Left cardiac atrium (tissue), 4 donors: ENCODE data around the gene NPC1. TPM values are rescaled to one million over a fixed set of nuclear protein-coding genes. Genes with fewer than 3 reads are reported as not detected.
A peak's percentile ranks its signal among the peaks of the same experiment; 100 is the strongest.
"Not testable (repeated sequence)": the region's sequence is repeated elsewhere in the genome, so short reads cannot be mapped to it uniquely, and the experiment has no call there.

ENCODE experiments used
- ATAC-seq, 2 donors: fragments of 200-7000 bp; cut with Tn5 transposase; one replicate each; pipeline ENCODE4 v1.9.1; 2020; ENCODE audit warnings: mild to moderate bottlenecking in 2 of 2, moderate library complexity in 2 of 2
- DNase-seq: peaks from one replicate; pipeline ENCODE4 v3.0.0-alpha.2; 2020
- intact Hi-C, 2 donors: fragments of 100-400 bp; cut with DNase I; formaldehyde crosslinking; loops; one replicate each; pipeline versions ENCODE4 v1.14.1 to v1.15.1; 2022 to 2023
- total RNA-seq, 2 donors: library from RNA; stranded (reverse); fragmentation: NEBNext Ultra II Directional; extraction: Animal tissue kit (Norgen Biotek cat#: 25700); gene quantifications; one replicate each; pipeline ENCODE4 v1.2.1, GENCODE V29; 2021
- donor health status: DM: no; HTN: yes; CAD: no.
- donor health status: DM: no; HTN: yes; CAD: no; lungs with severe emphysema.
- donor health status: DM: yes; HTN: yes; CAD: no.
- donor health status: Dilated cardiomyopathy.

Gene NPC1
- total RNA-seq, 2 donors from 2014 or later: 17.1 to 29.7 TPM

- ATAC-seq (no peak), DNase-seq (no peak)
- intact Hi-C loops: no loop called here
Measured at GRCh38 chr18:23538001-23538400, 48.3 kb downstream of the NPC1 start.

GRCh38 chr18:23537274-23537673 lies 49.0 kb downstream of the NPC1 start:
- ATAC-seq (no peak), DNase-seq (no peak)
- intact Hi-C loops: no loop called here

GRCh38 chr18:23536204-23536603 lies 50.1 kb downstream of the NPC1 start:
- no peak for DNase-seq
- intact Hi-C loops: no loop called here
- ATAC-seq: no peak

GRCh38 chr18:23534276-23534675 lies 52.0 kb downstream of the NPC1 start:
- no peak for DNase-seq
- no peak for ATAC-seq
- intact Hi-C loops: no loop called here

- DNase-seq (no peak), ATAC-seq (peak; percentile 56 to 67)
- intact Hi-C loops: no loop called here
Measured at GRCh38 chr18:23532848-23533247, 53.5 kb downstream of the NPC1 start.

- peak; percentile 41 to 81 for ATAC-seq
- intact Hi-C loops: no loop called here
- no peak for DNase-seq
Measured at GRCh38 chr18:23531912-23532311, 54.4 kb downstream of the NPC1 start.

GRCh38 chr18:23530195-23530594 lies 56.1 kb downstream of the NPC1 start:
- ATAC-seq (no peak), DNase-seq (no peak)
- intact Hi-C loops: no loop called here

- intact Hi-C loops: loop anchor here in 1 of 2 donors (10.0 kb wide), 1 partner anchor 285 kb away; no protein-coding TSS in a partner anchor
- ATAC-seq: peak in 1 of 2 donors; percentile 13
- no peak for DNase-seq
Measured at GRCh38 chr18:23529604-23530003, 56.7 kb downstream of the NPC1 start.

GRCh38 chr18:23528580-23529472 lies 57.5 kb downstream of the NPC1 start:
- intact Hi-C loops: loop anchor here in 1 of 2 donors (10.0 kb wide), 1 partner anchor 286 kb away; no protein-coding TSS in a partner anchor
- DNase-seq (peak; percentile 73), ATAC-seq (peak; percentile 48 to 88)

GRCh38 chr18:23526501-23527063 lies 59.7 kb downstream of the NPC1 start:
- ATAC-seq: no peak
- intact Hi-C loops: loop anchor here in 1 of 2 donors (10.0 kb wide), 1 partner anchor 288 kb away; no protein-coding TSS in a partner anchor
- DNase-seq: no peak

- intact Hi-C loops: loop anchor here in 1 of 2 donors (10.0 kb wide), 1 partner anchor 291 kb away; no protein-coding TSS in a partner anchor
- ATAC-seq (no peak), DNase-seq (no peak)
Measured at GRCh38 chr18:23524213-23524707, 62.0 kb downstream of the NPC1 start.

- no peak for ATAC-seq
Measured at GRCh38 chr18:23523429-23524212, 62.7 kb downstream of the NPC1 start.

GRCh38 chr18:23521907-23522306 lies 64.4 kb downstream of the NPC1 start:
- intact Hi-C loops: loop anchor here in 1 of 2 donors (10.0 kb wide), 1 partner anchor 293 kb away; no protein-coding TSS in a partner anchor
- peak; percentile 20 to 47 for ATAC-seq
- DNase-seq: no peak

More at GRCh38 chr18:23523429-23524212, 62.7 kb downstream of the NPC1 start:
- DNase-seq: no peak
- intact Hi-C loops: loop anchor here in 1 of 2 donors (10.0 kb wide), 1 partner anchor 291 kb away; no protein-coding TSS in a partner anchor

- no peak for DNase-seq
- intact Hi-C loops: loop anchor here in 1 of 2 donors (10.0 kb wide), 1 partner anchor 294 kb away; no protein-coding TSS in a partner anchor
- ATAC-seq: no peak
Measured at GRCh38 chr18:23521271-23521670, 65.0 kb downstream of the NPC1 start.

GRCh38 chr18:23519734-23520133 lies 66.6 kb downstream of the NPC1 start:
- no peak for DNase-seq
- intact Hi-C loops: loop anchor here in 1 of 2 donors (5.0 to 10.0 kb wide), 2 partner anchors 68 to 295 kb away; partner anchors contain the start of gene NPC1
- ATAC-seq: no peak

- ATAC-seq: peak; percentile 94 to 95
- DNase-seq: peak; percentile 76
- intact Hi-C loops: loop anchor here in 1 of 2 donors (5.0 kb wide), 1 partner anchor 71 kb away; the partner anchor contains the start of gene NPC1
Measured at GRCh38 chr18:23515911-23516546, 70.3 kb downstream of the NPC1 start.

GRCh38 chr18:23512641-23513040 lies 73.7 kb downstream of the NPC1 start:
- DNase-seq: no peak
- ATAC-seq: no peak
- intact Hi-C loops: no loop called here

GRCh38 chr18:23512216-23512615 lies 74.1 kb downstream of the NPC1 start:
- not testable (repeated sequence) for ATAC-seq

More at GRCh38 chr18:23512216-23512615, 74.1 kb downstream of the NPC1 start:
- DNase-seq, intact Hi-C loops: not testable (repeated sequence)
